ENCODE measurements around the gene CEP250.
"Not testable (repeated sequence)": the region's sequence is repeated elsewhere in the genome, so short reads cannot be mapped to it uniquely, and the experiment has no call there.

Gene CEP250

DNA sequence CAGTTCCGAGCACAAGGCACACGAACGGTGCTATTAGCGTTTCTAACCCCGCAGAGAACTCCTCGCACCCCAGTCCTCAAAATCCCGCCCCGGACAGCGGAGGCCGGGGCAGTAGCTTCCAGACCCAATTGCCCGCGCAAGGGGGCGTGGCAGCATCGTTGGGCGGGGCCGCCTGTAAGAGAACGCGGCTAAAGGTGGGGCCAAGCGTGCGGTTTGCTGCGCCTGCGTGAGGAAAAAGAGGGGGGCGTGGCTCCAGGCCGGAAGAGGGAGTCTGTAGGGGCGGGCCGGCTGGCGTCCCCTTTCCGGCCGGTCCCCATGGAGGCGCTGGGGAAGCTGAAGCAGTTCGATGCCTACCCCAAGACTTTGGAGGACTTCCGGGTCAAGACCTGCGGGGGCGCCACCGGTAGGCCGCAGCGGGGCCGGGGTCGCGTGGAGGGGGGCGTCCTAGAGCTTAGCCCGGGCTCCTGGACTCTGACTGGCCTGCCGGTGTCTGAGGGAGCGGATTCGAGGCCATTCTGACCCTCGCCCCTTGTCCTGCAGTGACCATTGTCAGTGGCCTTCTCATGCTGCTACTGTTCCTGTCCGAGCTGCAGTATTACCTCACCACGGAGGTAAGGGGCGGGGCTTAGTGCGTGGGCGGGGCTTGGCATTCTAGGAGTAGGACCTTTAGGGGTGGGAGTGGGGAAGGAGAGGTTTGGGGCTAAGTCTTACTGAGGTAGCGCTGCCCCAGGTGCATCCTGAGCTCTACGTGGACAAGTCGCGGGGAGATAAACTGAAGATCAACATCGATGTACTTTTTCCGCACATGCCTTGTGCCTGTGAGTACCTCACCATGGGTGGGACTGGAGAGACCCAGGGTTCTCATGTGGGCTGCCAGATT lies 86.6 kb downstream of the CEP250 start, which contains the start of gene ERGIC3:
TSS of gene ERGIC3 (plus strand) at position 296 of the 880 bp plus-strand sequence. CDS start at position 316, 20 bp downstream.
- peak within 1 kb of the TSS; percentile 92 for H3K4me3 ChIP-seq (ENCODE audit: low read depth, low read length)
- DNase-seq (ENCODE audit: low read depth) = peak; percentile 98
- TF ChIP-seq, protein P1, sequence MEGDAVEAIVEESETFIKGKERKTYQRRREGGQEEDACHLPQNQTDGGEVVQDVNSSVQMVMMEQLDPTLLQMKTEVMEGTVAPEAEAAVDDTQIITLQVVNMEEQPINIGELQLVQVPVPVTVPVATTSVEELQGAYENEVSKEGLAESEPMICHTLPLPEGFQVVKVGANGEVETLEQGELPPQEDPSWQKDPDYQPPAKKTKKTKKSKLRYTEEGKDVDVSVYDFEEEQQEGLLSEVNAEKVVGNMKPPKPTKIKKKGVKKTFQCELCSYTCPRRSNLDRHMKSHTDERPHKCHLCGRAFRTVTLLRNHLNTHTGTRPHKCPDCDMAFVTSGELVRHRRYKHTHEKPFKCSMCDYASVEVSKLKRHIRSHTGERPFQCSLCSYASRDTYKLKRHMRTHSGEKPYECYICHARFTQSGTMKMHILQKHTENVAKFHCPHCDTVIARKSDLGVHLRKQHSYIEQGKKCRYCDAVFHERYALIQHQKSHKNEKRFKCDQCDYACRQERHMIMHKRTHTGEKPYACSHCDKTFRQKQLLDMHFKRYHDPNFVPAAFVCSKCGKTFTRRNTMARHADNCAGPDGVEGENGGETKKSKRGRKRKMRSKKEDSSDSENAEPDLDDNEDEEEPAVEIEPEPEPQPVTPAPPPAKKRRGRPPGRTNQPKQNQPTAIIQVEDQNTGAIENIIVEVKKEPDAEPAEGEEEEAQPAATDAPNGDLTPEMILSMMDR (IDR thresholded peaks at IDR 0.05; ENCODE audit: insufficient read depth, low read depth, low read length, missing control alignments) = no peak

DNA sequence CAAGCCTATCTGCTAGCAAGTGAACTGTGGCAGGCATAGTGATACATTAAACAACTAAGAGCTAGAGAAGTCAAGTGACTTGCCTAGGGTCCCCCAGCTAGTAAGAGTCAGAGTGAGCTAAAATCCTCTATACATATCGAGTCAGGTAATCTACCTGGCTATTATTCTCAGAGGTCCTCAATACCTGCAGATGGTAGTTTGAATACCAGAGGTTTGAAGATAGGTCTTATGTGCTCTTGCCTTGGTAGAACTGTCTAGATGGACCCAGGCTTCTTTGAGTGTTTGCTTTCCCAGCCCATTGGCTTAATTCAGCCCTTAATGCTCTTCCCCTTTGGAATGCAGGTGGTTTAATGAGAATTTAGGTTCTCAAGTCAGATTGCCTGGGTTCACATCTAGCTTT lies 87.6 kb downstream of the CEP250 start:
- no peak overlapping the region for H3K4me3 ChIP-seq (ENCODE audit: low read depth, low read length)
- DNase-seq (ENCODE audit: low read depth) = no peak
- TF ChIP-seq, protein P1 (IDR thresholded peaks at IDR 0.05; ENCODE audit: insufficient read depth, low read depth, low read length, missing control alignments) = no peak

DNA sequence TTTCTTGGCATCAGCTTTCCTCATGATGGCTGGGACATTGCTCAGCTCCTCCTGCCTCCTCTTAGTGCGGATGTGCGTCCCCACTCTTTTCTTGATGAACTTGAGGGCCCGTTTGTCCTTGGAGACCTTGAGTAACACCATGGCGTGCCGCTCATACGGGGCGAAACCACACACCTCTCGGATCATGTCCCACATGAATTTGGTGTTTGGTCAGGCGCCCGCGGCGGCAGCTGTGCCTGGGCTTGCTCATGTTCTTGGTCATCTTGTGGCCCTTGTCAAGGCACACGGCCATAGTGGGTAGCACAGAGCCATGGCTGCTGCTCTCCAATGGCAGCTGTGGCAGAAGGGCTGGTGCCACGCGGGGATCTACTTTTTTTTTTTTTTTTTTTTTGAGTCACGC lies 89.0 kb downstream of the CEP250 start:
- TF ChIP-seq, protein P1 (IDR thresholded peaks at IDR 0.05; ENCODE audit: insufficient read depth, low read depth, low read length, missing control alignments) = no peak
- no peak for DNase-seq (ENCODE audit: low read depth)
- no peak overlapping the region for H3K4me3 ChIP-seq (ENCODE audit: low read depth, low read length)

DNA sequence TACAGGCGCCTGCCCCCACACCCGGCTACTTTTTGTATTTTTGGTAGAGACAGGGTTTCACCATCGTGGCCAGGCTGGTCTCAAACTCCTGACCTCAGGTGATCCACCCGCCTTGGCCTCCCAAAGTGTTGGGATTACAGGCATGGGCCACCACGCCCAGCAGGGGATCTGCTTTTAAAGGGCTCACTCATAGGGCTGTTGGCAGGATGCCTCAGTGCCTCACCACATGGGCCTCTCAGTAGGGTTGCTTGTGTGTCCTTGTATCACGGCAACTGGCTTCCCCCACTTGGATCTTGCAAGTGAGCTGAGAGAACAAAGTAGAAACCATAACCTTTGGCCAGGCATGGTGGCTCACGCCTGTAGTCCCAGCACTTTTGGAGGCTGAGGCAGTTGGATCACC lies 89.5 kb downstream of the CEP250 start:
- H3K4me3 ChIP-seq (ENCODE audit: low read depth, low read length); DNase-seq (ENCODE audit: low read depth): not testable (repeated sequence)

DNA sequence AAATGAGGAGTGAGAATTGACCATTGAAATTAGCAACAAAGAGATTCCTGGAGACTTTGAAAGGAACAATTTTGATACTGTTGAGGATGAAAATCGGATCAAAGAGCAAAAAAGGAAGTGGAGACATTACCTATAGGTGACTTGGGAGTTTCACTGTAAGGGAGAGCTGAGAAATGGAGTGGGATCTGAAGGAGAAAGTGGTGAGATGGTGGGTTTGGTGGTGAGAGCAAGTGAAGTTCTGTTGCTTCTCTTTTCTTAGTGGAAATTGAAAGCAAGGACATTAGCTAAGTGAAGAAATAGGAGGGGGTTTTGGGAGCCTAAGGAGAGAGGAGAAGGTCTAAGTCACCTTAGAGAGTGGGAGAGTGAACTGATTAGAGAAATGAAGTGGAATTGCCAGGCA lies 90.7 kb downstream of the CEP250 start:
- TF ChIP-seq, protein P1 (IDR thresholded peaks at IDR 0.05; ENCODE audit: insufficient read depth, low read depth, low read length, missing control alignments) = no peak
- no peak for DNase-seq (ENCODE audit: low read depth)
- H3K4me3 ChIP-seq (ENCODE audit: low read depth, low read length) = no peak overlapping the region

DNA sequence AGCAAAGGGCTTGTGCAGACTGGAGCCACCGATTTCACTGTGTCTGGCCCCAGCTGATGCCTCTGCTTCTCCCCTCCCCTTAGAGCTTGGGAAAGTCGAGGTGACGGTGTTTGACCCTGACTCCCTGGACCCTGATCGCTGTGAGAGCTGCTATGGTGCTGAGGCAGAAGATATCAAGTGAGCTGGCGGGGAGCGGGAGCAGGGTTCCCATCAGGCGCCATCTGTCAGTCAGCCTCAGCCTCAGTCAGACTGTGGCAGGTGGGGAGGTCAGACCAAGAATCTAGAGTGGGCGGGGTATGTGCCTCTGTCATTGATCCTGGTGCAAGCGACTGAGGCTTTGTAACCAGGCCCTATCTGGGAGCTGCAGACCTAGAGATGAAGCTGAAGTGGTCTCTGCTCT lies 91.9 kb downstream of the CEP250 start:
- TF ChIP-seq, protein P1 (IDR thresholded peaks at IDR 0.05; ENCODE audit: insufficient read depth, low read depth, low read length, missing control alignments) = no peak
- no peak for DNase-seq (ENCODE audit: low read depth)
- H3K4me3 ChIP-seq (ENCODE audit: low read depth, low read length) = no peak overlapping the region

DNA sequence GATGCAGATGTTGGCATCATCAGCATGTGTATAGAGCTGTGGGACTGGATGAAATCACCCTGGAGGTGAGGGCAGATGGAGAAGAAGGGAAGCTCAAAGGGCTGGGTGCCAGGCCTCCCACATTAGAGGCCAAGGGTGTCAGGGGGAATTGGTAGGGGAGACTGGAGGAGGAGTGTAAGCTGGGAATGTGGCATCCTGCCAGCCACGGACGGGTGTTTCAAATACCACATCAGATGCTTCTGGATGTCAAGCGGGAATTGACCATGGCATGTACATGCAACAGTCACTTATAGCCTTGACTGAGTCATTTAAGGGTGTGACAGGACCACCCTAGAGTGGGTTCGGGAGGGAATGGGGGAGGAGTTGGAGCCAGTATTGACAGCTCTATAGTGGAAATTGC lies 96.1 kb downstream of the CEP250 start:
- TF ChIP-seq, protein P1 (IDR thresholded peaks at IDR 0.05; ENCODE audit: insufficient read depth, low read depth, low read length, missing control alignments) = no peak
- H3K4me3 ChIP-seq (ENCODE audit: low read depth, low read length) = no peak overlapping the region
- no peak for DNase-seq (ENCODE audit: low read depth)

All from GM12865 (cell line).